Right lung (tissue), 5 donors: ENCODE results near the gene RP2. TPM values are rescaled to one million over a fixed set of nuclear protein-coding genes. Genes with fewer than 3 reads are reported as not detected.

Source experiments
- DNase-seq, 2 donors: peaks; one replicate each; pipeline ENCODE4 v3.0.0-alpha.2; 2013
- polyA plus RNA-seq, 5 donors: library from polyadenylated mRNA; unstranded; fragments of 120-200 nt; gene quantifications; one replicate each; pipeline versions ENCODE4 v1.2.1 to v1.2.3, GENCODE V29; 2013; ENCODE audit warnings: inconsistent platforms in 1 of 5, low replicate concordance in 1 of 5; ENCODE audit not compliant: insufficient read length in 5 of 5, insufficient read depth in 1 of 5

RP2 gene
- polyA plus RNA-seq, 5 donors: 13.1 to 20.9 (median 15.2) TPM

DNA sequence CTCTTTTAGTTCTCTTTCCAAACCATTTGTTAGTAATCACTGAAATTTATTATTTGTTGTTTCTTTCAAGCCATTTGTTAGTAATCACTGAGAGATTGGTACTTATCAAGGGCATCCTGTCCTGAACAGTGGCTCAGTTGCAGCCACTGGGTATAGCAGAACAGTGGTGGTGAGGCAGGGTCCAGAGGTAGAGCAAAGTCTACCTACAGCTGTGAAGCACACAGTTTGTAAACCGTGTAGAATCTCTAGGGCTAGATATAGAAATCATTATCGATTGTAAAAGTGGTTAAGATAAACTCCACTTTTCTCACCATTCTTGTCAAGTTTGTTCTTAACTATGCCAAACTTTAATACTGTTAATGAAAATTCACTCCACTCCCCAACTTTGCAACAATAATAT, 79.4 kb downstream of the RP2 start:
- DNase-seq: no peak

DNA sequence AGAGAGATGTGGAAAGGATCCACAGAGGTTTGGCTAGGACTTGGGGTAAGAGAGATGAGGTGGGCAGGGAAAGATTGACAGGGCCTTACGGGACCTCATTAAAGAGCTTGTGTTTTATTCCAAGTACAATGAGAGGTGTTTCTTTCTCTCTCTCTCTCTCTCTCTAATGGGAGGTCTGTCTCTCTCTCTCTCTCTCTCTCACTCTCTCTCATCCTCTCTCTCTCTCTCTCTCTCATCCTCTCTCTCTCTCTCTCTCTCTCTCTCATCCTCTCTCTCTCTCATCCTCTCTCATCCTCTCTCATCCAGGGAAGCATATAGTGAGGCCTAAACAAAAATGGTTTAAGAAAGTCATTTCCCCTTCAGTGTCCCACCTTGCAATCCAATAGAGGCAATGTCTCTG, 80.8 kb downstream of the RP2 start:
- no peak for DNase-seq

DNA sequence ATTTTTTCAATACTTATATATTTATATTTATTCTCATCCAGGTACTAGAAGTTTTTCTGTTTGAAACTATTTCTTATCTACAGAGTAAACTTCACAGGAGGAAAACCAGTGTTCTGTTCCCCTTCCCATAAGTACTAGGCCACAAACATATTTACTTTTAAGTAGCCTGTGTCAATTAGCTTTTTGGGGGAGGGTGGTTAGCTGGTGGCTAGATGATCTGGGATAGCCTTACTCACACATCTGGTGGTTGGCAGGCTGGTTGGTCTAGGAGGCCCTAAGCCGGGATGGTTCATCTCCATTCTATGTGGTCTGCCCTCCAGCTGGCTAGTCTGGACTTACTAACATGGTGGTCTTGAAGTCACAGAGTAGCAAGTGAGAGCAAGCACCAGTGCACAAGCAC, 81.6 kb downstream of the RP2 start:
- no peak for DNase-seq

- no peak for DNase-seq
Observed at GRCh38 chrX:46920235-46920634, 83.4 kb downstream of the RP2 start.

GRCh38 chrX:46922611-46923010, 85.8 kb downstream of the RP2 start:
- no peak for DNase-seq

- no peak for DNase-seq
Observed at GRCh38 chrX:46927718-46928117, 90.9 kb downstream of the RP2 start.

GRCh38 chrX:46929439-46930261, 92.8 kb downstream of the RP2 start:
- no peak for DNase-seq

Other genes with a start within 250 kb of the RP2 start
- 1 to 10 TPM; 2.3 to 3.2 (median 2.9) TPM for gene SLC9A7, start 77.9 kb upstream of the RP2 start, polyA plus RNA-seq
- 10 to 100 TPM; 11.4 to 17.9 (median 14.9) TPM for gene JADE3, start 75.4 kb downstream of the RP2 start, polyA plus RNA-seq
- 10 to 100 TPM; 13.3 to 16.5 (median 13.9) TPM for gene RGN, start 241.4 kb downstream of the RP2 start, polyA plus RNA-seq